ENCODE data around the gene P2RY6. TPM values are rescaled to one million over a fixed set of nuclear protein-coding genes. Genes with fewer than 3 reads are reported as not detected.

P2RY6 gene
- total and polyA plus RNA-seq, 2 of the 8 experiments (the other 6 are each of a cell fraction or from before 2014, with no cell fraction given), result 0.15 TPM; not detected in 1

DNA sequence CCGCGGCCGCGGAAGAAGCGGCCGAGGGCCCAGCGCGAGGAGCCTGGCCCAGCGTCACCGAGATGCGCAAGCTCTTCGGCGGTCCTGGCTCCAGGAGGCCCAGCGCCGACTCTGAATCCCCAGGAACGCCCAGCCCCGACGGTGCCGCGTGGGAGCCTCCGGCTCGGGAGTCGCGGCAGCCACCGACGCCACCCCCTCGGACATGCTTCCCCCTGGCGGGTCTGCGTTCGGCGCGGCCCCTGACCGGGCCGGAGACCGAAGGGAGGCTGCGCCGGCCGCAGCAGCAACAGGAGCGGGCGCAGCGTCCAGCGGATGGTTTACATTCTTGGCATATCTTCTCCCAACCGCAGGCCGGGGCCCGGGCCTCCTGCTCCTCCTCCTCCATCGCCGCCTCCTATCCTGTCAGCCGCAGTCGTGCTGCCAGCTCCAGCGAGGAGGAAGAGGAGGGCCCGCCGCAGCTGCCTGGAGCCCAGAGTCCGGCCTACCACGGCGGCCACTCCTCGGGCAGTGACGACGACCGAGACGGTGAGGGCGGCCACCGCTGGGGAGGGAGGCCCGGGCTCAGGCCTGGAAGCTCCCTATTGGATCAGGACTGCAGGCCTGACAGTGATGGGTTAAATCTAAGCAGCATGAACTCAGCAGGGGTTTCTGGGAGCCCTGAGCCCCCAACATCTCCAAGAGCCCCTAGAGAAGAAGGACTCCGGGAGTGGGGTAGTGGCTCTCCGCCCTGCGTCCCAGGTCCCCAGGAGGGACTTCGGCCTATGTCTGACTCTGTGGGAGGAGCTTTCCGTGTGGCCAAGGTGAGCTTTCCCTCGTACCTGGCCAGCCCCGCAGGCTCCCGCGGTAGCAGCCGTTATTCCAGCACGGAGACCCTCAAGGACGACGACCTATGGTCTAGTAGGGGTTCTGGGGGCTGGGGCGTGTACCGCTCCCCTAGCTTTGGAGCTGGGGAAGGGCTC lies 37.1 kb downstream of the P2RY6 start (continued):
- TF ChIP-seq CHD2 (IDR thresholded peaks at IDR 0.05; ENCODE audit: low read length) (no peak), BACH1 (IDR thresholded peaks at IDR 0.05; ENCODE audit: low read length) (no peak), KDM4A (IDR thresholded peaks at IDR 0.05; ENCODE audit: low read depth, low read length, severe bottlenecking) (peak; percentile 52), POU5F1 (IDR thresholded peaks at IDR 0.05; ENCODE audit: low read depth, low read length) (no peak), SIX5 (IDR thresholded peaks at IDR 0.05; ENCODE audit: low read depth, low read length) (no peak), GABPA (IDR thresholded peaks at IDR 0.05; ENCODE audit: borderline replicate concordance, insufficient read depth, low read length) (0 out of 2 replicates have a peak, but pooled peaks have one; percentile 6), EP300 (IDR thresholded peaks at IDR 0.05; ENCODE audit: borderline replicate concordance in 1 of 2, low read depth in 2 of 2, low read length in 2 of 2) (no peak; a peak in 1 of 3 replicates), CHD1 (IDR thresholded peaks at IDR 0.05; ENCODE audit: low read depth, low read length) (no peak), ASH2L (IDR thresholded peaks at IDR 0.05; ENCODE audit: low read length) (no peak), TAF7 (optimal IDR thresholded peaks at IDR 0.05; ENCODE audit: borderline replicate concordance, low read depth, low read length) (no peak), SUZ12 (IDR thresholded peaks at IDR 0.05; ENCODE audit: low read length) (peak; percentile 34; the same call in 1 of the 2 replicates), RFX5 (IDR thresholded peaks at IDR 0.05; ENCODE audit: borderline replicate concordance, low read depth, low read length) (no peak), SP2 (IDR thresholded peaks at IDR 0.05; ENCODE audit: low read length) (no peak), GTF2F1 (IDR thresholded peaks at IDR 0.05; ENCODE audit: borderline replicate concordance, low read depth, low read length) (no peak), CBX5 (IDR thresholded peaks at IDR 0.05; ENCODE audit: low read depth, low read length) (no peak), SAP30 (IDR thresholded peaks at IDR 0.05; ENCODE audit: insufficient read depth, insufficient replicate concordance, low read length) (no peak), YY1 (IDR thresholded peaks at IDR 0.05; ENCODE audit: low read depth, low read length) (no peak), ZNF274 (IDR thresholded peaks at IDR 0.05; ENCODE audit: borderline replicate concordance, extremely low read depth, low read length) (no peak), HDAC2 (IDR thresholded peaks at IDR 0.05; ENCODE audit: borderline replicate concordance in 1 of 2, low read depth in 2 of 2, low read length in 2 of 2) (no peak), KDM5A (IDR thresholded peaks at IDR 0.05; ENCODE audit: low read length) (no peak), SP4 (IDR thresholded peaks at IDR 0.05; ENCODE audit: low read length) (no peak), PHF8 (conservative IDR thresholded peaks at IDR 0.05; ENCODE audit: low read depth, low read length) (no peak)
- TF ChIP-seq, protein P1, sequence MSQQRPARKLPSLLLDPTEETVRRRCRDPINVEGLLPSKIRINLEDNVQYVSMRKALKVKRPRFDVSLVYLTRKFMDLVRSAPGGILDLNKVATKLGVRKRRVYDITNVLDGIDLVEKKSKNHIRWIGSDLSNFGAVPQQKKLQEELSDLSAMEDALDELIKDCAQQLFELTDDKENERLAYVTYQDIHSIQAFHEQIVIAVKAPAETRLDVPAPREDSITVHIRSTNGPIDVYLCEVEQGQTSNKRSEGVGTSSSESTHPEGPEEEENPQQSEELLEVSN (IDR thresholded peaks at IDR 0.05), result peak; percentile 36

Data from H1 (cell line).